ENCODE results near the gene DBF4B. TPM values are rescaled to one million over a fixed set of nuclear protein-coding genes. Genes with fewer than 3 reads are reported as not detected.

DBF4B gene
- total RNA-seq (2016; rRNA removed; fragmentation: Illumina TruSeq; extraction: Trizol), result 9.0 and 11.7 TPM in 2 replicates
- total RNA-seq (2016; cell fraction: cytosol; rRNA removed; fragmentation: Illumina TruSeq; extraction: Trizol; ENCODE audit: low read depth), result 5.1 and 7.1 TPM in 2 replicates
- total RNA-seq (2016; cell fraction: insoluble cytoplasmic fraction; rRNA removed; fragmentation: Illumina TruSeq; extraction: Trizol), result 9.2 and 10.4 TPM in 2 replicates
- 8.6 TPM in 2 replicates for total RNA-seq (2016; cell fraction: membrane; rRNA removed; fragmentation: Illumina TruSeq; extraction: Trizol)
- total RNA-seq (2016; cell fraction: nucleus; rRNA removed; fragmentation: Illumina TruSeq; extraction: Trizol), result 14.4 and 16.1 TPM in 2 replicates
- polyA plus RNA-seq (2011; rRNA removed), result 11.0 and 13.2 TPM in 2 replicates
- polyA plus RNA-seq (2011; cell fraction: cytosol; rRNA removed), result 3.7 and 6.3 TPM in 2 replicates
- 26.1 and 32.6 TPM in 2 replicates for polyA plus RNA-seq (2011; cell fraction: nucleus; rRNA removed)
- polyA plus RNA-seq (2012), result 5.8 and 8.4 TPM in 2 replicates
- polyA plus RNA-seq (2016; cell fraction: cytosol; fragmentation: Illumina TruSeq; extraction: Trizol; ENCODE audit: low read depth), result 1.6 and 1.7 TPM in 2 replicates
- 10.5 and 12.2 TPM in 2 replicates for polyA plus RNA-seq (2016; cell fraction: insoluble cytoplasmic fraction; fragmentation: Illumina TruSeq; extraction: Trizol; ENCODE audit: low read depth)
- 6.2 and 6.4 TPM in 2 replicates for polyA plus RNA-seq (2016; cell fraction: membrane; fragmentation: Illumina TruSeq; extraction: Trizol; ENCODE audit: low read depth)
- polyA plus RNA-seq (2016; cell fraction: nucleus; fragmentation: Illumina TruSeq; extraction: Trizol; ENCODE audit: insufficient read depth, low read depth), result 45.6 and 45.7 TPM in 2 replicates
- polyA minus RNA-seq (2011; rRNA and poly(A)+ RNA removed; ENCODE audit: low replicate concordance), result 14.4 and 29.8 TPM in 2 replicates
- 2.5 and 3.0 TPM in 2 replicates for polyA minus RNA-seq (2011; cell fraction: cytosol; rRNA and poly(A)+ RNA removed)
- 8.5 and 9.8 TPM in 2 replicates for polyA minus RNA-seq (2011; cell fraction: nucleus; rRNA and poly(A)+ RNA removed)
- Bru-seq, nascent RNA, result percentile 49 among the genes with signal in this experiment
- BruChase-seq, experiment 1, labeled RNA remaining after a 6-hour chase, result percentile 46 among the genes with signal in this experiment
- BruChase-seq, experiment 2, labeled RNA remaining after a 2-hour chase, result percentile 51 among the genes with signal in this experiment
- long read RNA-seq, experiment 1, partial matches to known transcripts, result 1 of 3 reads
- long read RNA-seq, experiment 1, other reads (novel, unspliced or antisense), result 2 of 3 reads
- long read RNA-seq, experiment 2, partial matches to known transcripts, result 3 of 7 reads
- long read RNA-seq, experiment 2, other reads (novel, unspliced or antisense), result 4 of 7 reads

DNA sequence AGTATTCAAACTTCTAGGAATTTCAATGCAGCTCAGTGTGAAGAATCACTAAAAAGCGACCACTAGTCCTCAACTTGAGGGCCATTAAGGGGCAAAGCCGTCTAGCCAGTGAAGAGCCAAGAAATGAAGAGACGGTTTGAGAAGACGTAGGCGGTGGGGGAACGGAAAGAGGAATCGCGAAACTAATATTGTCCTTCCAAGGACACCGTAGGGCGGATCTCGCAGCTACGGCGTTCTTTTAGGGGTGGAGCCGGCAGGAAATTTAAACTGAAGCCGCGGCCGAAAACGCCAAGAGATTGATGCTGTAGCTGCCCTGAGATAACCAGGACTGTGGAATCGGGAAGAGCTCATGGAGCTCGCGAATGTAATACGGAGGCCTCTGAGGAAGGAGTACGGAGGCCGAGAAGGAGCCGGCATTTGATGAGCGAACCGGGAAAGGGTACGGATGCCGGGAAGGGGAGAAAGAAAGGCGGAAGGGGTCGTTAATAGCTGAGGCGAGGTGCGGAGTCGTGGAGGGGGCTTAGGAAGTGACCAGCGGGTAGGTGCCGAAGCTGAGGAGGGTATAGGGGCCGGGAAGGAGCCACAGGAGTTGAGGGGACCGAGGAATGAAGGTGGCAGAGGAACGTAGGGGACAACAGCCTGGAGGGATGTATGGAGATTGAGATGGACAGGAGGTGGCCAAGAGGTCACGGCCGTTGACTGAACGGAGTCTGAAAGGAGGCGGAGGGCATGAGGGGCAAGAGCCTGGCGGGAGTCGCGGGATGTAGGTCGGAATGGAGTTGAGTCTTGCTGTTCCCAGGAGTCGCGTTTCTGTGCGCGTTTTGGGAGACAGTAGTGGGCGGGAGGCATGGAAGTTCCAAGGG lies at the start of gene DBF4B:
Gene DBF4B, plus strand, starts transcription at position 265 of the 863 bp plus-strand sequence. Its CDS starts 156 bp downstream, at position 421.
- peaks cover 10% of the 10 kb centered on the region for H3K79me2 ChIP-seq (ENCODE audit: insufficient read depth, low read length)
- H3K4me1 ChIP-seq (ENCODE audit: insufficient read depth, low read length), result peaks cover 24% of the 10 kb centered on the region
- ChIA-PET POLR2A (interaction anchor here (0.7 to 2.3 kb wide), 8 partner anchors 10 to 205 kb away, joined by 3 to 10 read pairs (median 3); partner anchors contain the start of genes CCDC43 and GPATCH8), CTCF (ENCODE audit: low intra/inter-chr PET ratio, low total read pairs) (no interaction called here)
- in situ Hi-C loops (cut with HindIII; ENCODE audit: extremely low pct_ligation_motif_present, low pct_unique_long_range_greater_than_20kb), result no loop called here
- ATAC-seq, result peak; percentile 85
- H4K20me1 ChIP-seq (ENCODE audit: insufficient read depth, low read length), result no peaks in the 10 kb centered on the region
- H3K36me3 ChIP-seq (replicated peaks in 1 of 2; ENCODE audit: control insufficient read depth in 1 of 2, insufficient read depth in 2 of 2, low read length in 2 of 2), result 0 out of 5 replicates have a peak, but pooled peaks cover 0 to 3% of the 10 kb centered on the region in 2 experiments
- no peaks in the 10 kb centered on the region; a peak in 1 of 5 replicates for H3K27me3 ChIP-seq (ENCODE audit: control insufficient read depth in 1 of 2, insufficient read depth in 2 of 2, low read length in 2 of 2)
- H3K27ac ChIP-seq (ENCODE audit: extremely low read length, insufficient read depth, low read length), result peak within 1 kb of the TSS; percentile 73
- H3K9ac ChIP-seq (ENCODE audit: insufficient read depth, low read depth, low read length), result peak within 1 kb of the TSS; percentile 81
- H2AFZ ChIP-seq (ENCODE audit: low read length), result peak within 1 kb of the TSS; percentile 49
- no peaks in the 10 kb centered on the region for H3K9me3 ChIP-seq (ENCODE audit: low read length)
- DNase-seq (ENCODE audit: low spot score), result peak; percentile 81
- under 1% methylated on average over 47 of the region's 52 CpGs for WGBS (ENCODE audit: low lambda C conversion rate)
- intact Hi-C loops (cut with micrococcal nuclease; ENCODE audit: unreplicated experiment), result no loop called here
- FAIRE-seq, result peak; percentile 89
- H3K4me2 ChIP-seq (ENCODE audit: low read depth, low read length), result peak within 1 kb of the TSS; percentile 84
- no TSS peak for BruUV-seq (replicated peaks)
- peak within 1 kb of the TSS; percentile 76 to 98 (median 85) for H3K4me3 ChIP-seq (replicated peaks in 1 of 3; ENCODE audit: insufficient read depth in 1 of 3, low read depth in 2 of 3, low read length in 3 of 3)
- TF ChIP-seq IRF1 (CRISPR knock-in tag; IDR thresholded peaks at IDR 0.05; ENCODE audit: low read depth) (no peak), ZNF772 (CRISPR knock-in tag; IDR thresholded peaks at IDR 0.05) (0 out of 2 replicates have a peak, but pooled peaks have one; percentile 75), CBFB (CRISPR knock-in tag; IDR thresholded peaks at IDR 0.05) (peak; percentile 53; the same call in 1 of the 2 replicates), CREM (IDR thresholded peaks at IDR 0.05) (peak; percentile 77), CREM (CRISPR knock-in tag; IDR thresholded peaks at IDR 0.05) (no peak), ZNF468 (CRISPR knock-in tag; IDR thresholded peaks at IDR 0.05) (0 out of 2 replicates have a peak, but pooled peaks have one; percentile 78), WIZ (CRISPR knock-in tag; IDR thresholded peaks at IDR 0.05) (no peak), BCL3 (CRISPR knock-in tag; IDR thresholded peaks at IDR 0.05) (0 out of 2 replicates have a peak, but pooled peaks have one; percentile 39), ELF1 (CRISPR knock-in tag; IDR thresholded peaks at IDR 0.05) (peak; percentile 81), SYNCRIP (IDR thresholded peaks at IDR 0.05; ENCODE audit: insufficient read depth, low read depth, low read length) (no peak), TCF12 (IDR thresholded peaks at IDR 0.05) (no peak), TCF12 (CRISPR knock-in tag; IDR thresholded peaks at IDR 0.05) (0 out of 2 replicates have a peak, but pooled peaks have one; percentile 38)
- TF ChIP-seq, protein P1, sequence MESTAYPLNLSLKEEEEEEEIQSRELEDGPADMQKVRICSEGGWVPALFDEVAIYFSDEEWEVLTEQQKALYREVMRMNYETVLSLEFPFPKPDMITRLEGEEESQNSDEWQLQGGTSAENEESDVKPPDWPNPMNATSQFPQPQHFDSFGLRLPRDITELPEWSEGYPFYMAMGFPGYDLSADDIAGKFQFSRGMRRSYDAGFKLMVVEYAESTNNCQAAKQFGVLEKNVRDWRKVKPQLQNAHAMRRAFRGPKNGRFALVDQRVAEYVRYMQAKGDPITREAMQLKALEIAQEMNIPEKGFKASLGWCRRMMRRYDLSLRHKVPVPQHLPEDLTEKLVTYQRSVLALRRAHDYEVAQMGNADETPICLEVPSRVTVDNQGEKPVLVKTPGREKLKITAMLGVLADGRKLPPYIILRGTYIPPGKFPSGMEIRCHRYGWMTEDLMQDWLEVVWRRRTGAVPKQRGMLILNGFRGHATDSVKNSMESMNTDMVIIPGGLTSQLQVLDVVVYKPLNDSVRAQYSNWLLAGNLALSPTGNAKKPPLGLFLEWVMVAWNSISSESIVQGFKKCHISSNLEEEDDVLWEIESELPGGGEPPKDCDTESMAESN (CRISPR knock-in tag; conservative IDR thresholded peaks at IDR 0.05), result peak; percentile 84

Measured in HepG2 (cell line).